Measurements from ENCODE around the gene RYR1. TPM values are rescaled to one million over a fixed set of nuclear protein-coding genes. Genes with fewer than 3 reads are reported as not detected.

RYR1 gene
- total RNA-seq, 3 donors from 2014 or later: 0.46 to 2.5 (median 1.3) TPM

GRCh38 chr19:38523319-38523718 lies 89.8 kb downstream of the RYR1 start:
- H3K4me3 ChIP-seq: no peak overlapping the region
- no peak for ATAC-seq
- TF ChIP-seq CTCF (IDR thresholded peaks at IDR 0.05): no peak
- intact Hi-C loops (cut with DNase I, micrococcal nuclease): no loop called here
- H3K9me3 ChIP-seq: no peaks in the 10 kb centered on the region
- no peak for DNase-seq
- H3K36me3 ChIP-seq (ENCODE audit: low read depth): no peaks in the 10 kb centered on the region
- no peaks in the 10 kb centered on the region for H3K4me1 ChIP-seq (ENCODE audit: low read depth)

- TF ChIP-seq CTCF (IDR thresholded peaks at IDR 0.05): no peak
- DNase-seq: no peak
- Histone ChIP-seq H3K9me3 (no peaks in the 10 kb centered on the region), H3K36me3 (ENCODE audit: low read depth) (no peaks in the 10 kb centered on the region), H3K4me1 (ENCODE audit: low read depth) (no peaks in the 10 kb centered on the region), H3K4me3 (no peak overlapping the region)
- intact Hi-C loops (cut with DNase I, micrococcal nuclease): no loop called here
- no peak for ATAC-seq
Observed at GRCh38 chr19:38524369-38524768, 90.9 kb downstream of the RYR1 start.

- no peaks in the 10 kb centered on the region for H3K4me1 ChIP-seq (ENCODE audit: low read depth)
- no peaks in the 10 kb centered on the region for H3K9me3 ChIP-seq
- DNase-seq (no peak), ATAC-seq (no peak)
- no peak for TF ChIP-seq CTCF (IDR thresholded peaks at IDR 0.05)
- intact Hi-C loops (cut with DNase I, micrococcal nuclease): no loop called here
- no peak overlapping the region for H3K4me3 ChIP-seq
- H3K36me3 ChIP-seq (ENCODE audit: low read depth): no peaks in the 10 kb centered on the region
Observed at GRCh38 chr19:38524994-38525634, 91.6 kb downstream of the RYR1 start.

GRCh38 chr19:38526430-38526829 lies 92.9 kb downstream of the RYR1 start:
- no peak for TF ChIP-seq CTCF (IDR thresholded peaks at IDR 0.05)
- Histone ChIP-seq H3K9me3 (no peaks in the 10 kb centered on the region), H3K4me1 (ENCODE audit: low read depth) (no peaks in the 10 kb centered on the region), H3K36me3 (ENCODE audit: low read depth) (no peaks in the 10 kb centered on the region), H3K4me3 (no peak overlapping the region)
- no peak for ATAC-seq
- DNase-seq: no peak
- intact Hi-C loops (cut with DNase I, micrococcal nuclease): no loop called here

- Histone ChIP-seq H3K4me1 (ENCODE audit: low read depth) (no peaks in the 10 kb centered on the region), H3K4me3 (no peak overlapping the region), H3K36me3 (ENCODE audit: low read depth) (no peaks in the 10 kb centered on the region), H3K9me3 (no peaks in the 10 kb centered on the region)
- no peak for TF ChIP-seq CTCF (IDR thresholded peaks at IDR 0.05)
- intact Hi-C loops (cut with DNase I, micrococcal nuclease): no loop called here
- DNase-seq (no peak), ATAC-seq (no peak)
Observed at GRCh38 chr19:38527466-38528136, 94.1 kb downstream of the RYR1 start.

All from mucosa of descending colon (tissue), 3 donors.